ENCODE data around the gene ARID5B.

DNA sequence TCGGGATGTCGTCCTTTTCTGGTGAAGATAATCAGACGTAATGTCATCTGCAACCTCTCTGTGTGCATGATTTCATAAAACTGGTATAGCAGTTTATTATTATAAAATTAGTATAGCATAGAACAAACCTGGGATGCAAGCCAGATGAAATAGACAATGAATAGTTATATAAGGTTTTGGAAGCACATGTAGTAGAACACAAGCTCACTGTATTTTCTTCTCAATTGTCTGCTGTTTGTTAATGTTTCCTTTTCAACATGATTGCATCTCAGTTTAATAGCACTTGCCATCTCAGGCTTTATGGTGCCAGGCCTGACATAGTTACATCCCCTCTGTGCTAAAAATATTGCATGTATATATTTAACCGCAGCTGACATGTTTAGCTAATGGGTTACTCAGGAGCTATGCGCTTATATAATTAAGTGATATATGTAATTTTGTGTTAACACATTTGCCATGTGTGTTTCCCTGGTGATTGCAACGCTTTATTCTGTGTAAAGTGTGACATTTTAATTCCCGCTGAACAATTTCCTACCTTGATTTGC lies 132.7 kb downstream of the ARID5B start:
- TF ChIP-seq, protein P1, sequence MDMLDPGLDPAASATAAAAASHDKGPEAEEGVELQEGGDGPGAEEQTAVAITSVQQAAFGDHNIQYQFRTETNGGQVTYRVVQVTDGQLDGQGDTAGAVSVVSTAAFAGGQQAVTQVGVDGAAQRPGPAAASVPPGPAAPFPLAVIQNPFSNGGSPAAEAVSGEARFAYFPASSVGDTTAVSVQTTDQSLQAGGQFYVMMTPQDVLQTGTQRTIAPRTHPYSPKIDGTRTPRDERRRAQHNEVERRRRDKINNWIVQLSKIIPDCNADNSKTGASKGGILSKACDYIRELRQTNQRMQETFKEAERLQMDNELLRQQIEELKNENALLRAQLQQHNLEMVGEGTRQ (IDR thresholded peaks at IDR 0.05; ENCODE audit: low read depth, low read length): no peak
- TF ChIP-seq CTCF (conservative IDR thresholded peaks at IDR 0.05; ENCODE audit: low read depth, low read length): no peak
- TF ChIP-seq MXI1 (IDR thresholded peaks at IDR 0.05; ENCODE audit: borderline replicate concordance, low read depth, low read length): no peak
- TF ChIP-seq SMC3 (IDR thresholded peaks at IDR 0.05; ENCODE audit: low read depth, low read length): no peak
- TF ChIP-seq POLR2A (IDR thresholded peaks at IDR 0.05; ENCODE audit: low read depth, low read length): no peak
- no peak for TF ChIP-seq ELK1 (IDR thresholded peaks at IDR 0.05; ENCODE audit: borderline replicate concordance, low read depth, low read length)
- TF ChIP-seq CEBPB (IDR thresholded peaks at IDR 0.05; ENCODE audit: low read depth, low read length): no peak
- TF ChIP-seq RFX5 (IDR thresholded peaks at IDR 0.05; ENCODE audit: low read depth, low read length): no peak
